Kidney epithelial cell (primary cell): Measurements from ENCODE around the gene TEKT3. TPM values are rescaled to one million over a fixed set of nuclear protein-coding genes. Genes with fewer than 3 reads are reported as not detected.

ENCODE experiments used
- DNase-seq: peaks from one replicate; pipeline ENCODE4 v3.0.0-alpha.2; 2010; ENCODE audit warnings: low read depth
- H3K27me3 ChIP-seq: 2 replicates; pipeline ENCODE4 v1.6.0; 2011; ENCODE audit warnings: low read length; ENCODE audit not compliant: control insufficient read depth, insufficient read depth
- H3K36me3 ChIP-seq: 2 replicates; pipeline ENCODE4 v1.5.1; 2011; ENCODE audit warnings: low read length; ENCODE audit not compliant: control insufficient read depth, insufficient read depth
- H3K4me3 ChIP-seq: 2 replicates; pipeline ENCODE4 v1.5.1; 2011; ENCODE audit warnings: low read depth, mild to moderate bottlenecking, control low read depth, low read length
- CTCF ChIP-seq: IDR thresholded peaks from 2 replicates; pipeline ENCODE4 v1.5.1; 2011; ENCODE audit warnings: mild to moderate bottlenecking, moderate library complexity, low read length, control low read depth, inconsistent platforms; ENCODE audit not compliant: insufficient read depth, poor library complexity, severe bottlenecking
- total RNA-seq: library from RNA; depleted of rRNA; stranded (reverse); fragments of >200 nt; gene quantifications from 2 replicates; pipeline ENCODE4 v1.2.3, GENCODE V29; 2015

TEKT3 gene
- total RNA-seq, 1 donor from 2014 or later, result not detected

- Histone ChIP-seq H3K27me3 (no peaks in the 10 kb centered on the region), H3K36me3 (no peaks in the 10 kb centered on the region), H3K4me3 (no peak overlapping the region)
- no peak for TF ChIP-seq CTCF
- DNase-seq, result no peak
Measured at GRCh38 chr17:15319452-15320010, 21.9 kb downstream of the TEKT3 start.

GRCh38 chr17:15311996-15312395, 29.4 kb downstream of the TEKT3 start:
- Histone ChIP-seq H3K36me3 (no peaks in the 10 kb centered on the region), H3K27me3 (peaks cover 2% of the 10 kb centered on the region), H3K4me3 (no peak overlapping the region)
- TF ChIP-seq CTCF, result no peak
- no peak for DNase-seq

GRCh38 chr17:15309793-15310192, 31.6 kb downstream of the TEKT3 start:
- no peak for TF ChIP-seq CTCF
- Histone ChIP-seq H3K4me3 (no peak overlapping the region), H3K36me3 (no peaks in the 10 kb centered on the region), H3K27me3 (peaks cover 2% of the 10 kb centered on the region)
- no peak for DNase-seq

- Histone ChIP-seq H3K4me3 (no peak overlapping the region), H3K27me3 (peaks cover 2% of the 10 kb centered on the region), H3K36me3 (no peaks in the 10 kb centered on the region)
- no peak for TF ChIP-seq CTCF
- no peak for DNase-seq
Measured at GRCh38 chr17:15309236-15309635, 32.2 kb downstream of the TEKT3 start.

- no peaks in the 10 kb centered on the region for H3K36me3 ChIP-seq
- no peak for DNase-seq
- H3K27me3 ChIP-seq, result no peaks in the 10 kb centered on the region
- no peak for TF ChIP-seq CTCF
- no peak overlapping the region for H3K4me3 ChIP-seq
Measured at GRCh38 chr17:15308758-15309157, 32.6 kb downstream of the TEKT3 start.

- Histone ChIP-seq H3K36me3 (no peaks in the 10 kb centered on the region), H3K4me3 (no peak overlapping the region), H3K27me3 (no peaks in the 10 kb centered on the region)
- no peak for TF ChIP-seq CTCF
- no peak for DNase-seq
Measured at GRCh38 chr17:15307710-15308111, 33.7 kb downstream of the TEKT3 start.
